ENCODE results near the gene ANO3.

Gene ANO3

DNA sequence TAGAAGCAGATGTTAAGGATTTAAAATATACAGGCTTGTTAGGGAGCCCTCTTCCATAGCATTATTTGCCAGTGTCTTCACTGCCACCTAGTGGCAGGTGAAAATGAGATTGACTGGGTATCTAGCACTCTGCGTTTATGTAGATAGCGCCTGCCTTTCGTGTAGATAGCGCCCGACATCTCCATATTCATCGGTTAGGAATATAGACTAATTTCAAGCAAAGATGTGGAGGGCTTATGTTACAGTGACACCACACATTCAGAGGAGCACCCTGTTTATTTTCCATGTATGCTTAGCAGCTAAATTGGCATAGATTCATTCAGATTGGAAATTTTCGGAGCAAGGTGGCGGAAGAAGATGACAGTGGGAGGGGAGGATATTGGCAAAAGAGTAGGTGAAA, 318.0 kb downstream of the ANO3 start:
- DNase-seq, result no peak

DNA sequence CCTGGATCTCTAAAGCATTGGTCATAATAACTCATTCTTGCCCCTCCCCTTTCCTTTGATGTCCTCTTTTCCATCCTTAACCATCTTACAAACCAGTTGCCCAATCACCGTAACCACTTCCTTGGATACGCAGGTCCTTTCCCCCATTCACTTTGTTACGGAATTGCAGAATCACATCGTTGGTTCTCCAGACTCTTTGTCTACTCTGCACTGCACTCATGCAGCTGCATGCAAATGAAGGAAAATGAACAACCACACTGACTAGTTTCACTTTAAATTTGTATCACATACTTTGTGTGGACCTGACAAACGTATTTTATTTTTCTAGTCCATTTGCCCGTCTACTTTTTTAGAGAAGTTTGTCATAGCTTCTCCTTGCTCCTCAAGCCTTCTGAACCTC, 320.0 kb downstream of the ANO3 start:
- DNase-seq, result no peak

DNA sequence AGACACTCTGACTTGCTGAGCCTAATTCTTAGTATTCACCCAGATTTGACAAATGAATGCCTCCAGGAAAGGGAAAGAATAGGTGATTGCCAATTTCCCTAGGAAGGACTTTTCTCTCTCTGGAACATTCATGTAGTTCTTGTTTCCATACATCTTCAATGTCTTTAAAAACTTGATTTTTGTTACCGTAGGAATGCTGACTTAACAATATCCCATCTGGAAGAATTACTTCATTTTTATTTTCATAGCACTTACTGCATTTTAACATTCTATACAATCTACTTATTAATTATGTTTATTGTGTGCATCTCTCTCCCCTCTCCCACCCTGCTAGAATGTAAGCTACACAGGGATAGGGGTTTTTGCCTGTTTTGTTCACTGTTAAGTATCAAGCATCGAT, 323.4 kb downstream of the ANO3 start:
- DNase-seq, result no peak

DNA sequence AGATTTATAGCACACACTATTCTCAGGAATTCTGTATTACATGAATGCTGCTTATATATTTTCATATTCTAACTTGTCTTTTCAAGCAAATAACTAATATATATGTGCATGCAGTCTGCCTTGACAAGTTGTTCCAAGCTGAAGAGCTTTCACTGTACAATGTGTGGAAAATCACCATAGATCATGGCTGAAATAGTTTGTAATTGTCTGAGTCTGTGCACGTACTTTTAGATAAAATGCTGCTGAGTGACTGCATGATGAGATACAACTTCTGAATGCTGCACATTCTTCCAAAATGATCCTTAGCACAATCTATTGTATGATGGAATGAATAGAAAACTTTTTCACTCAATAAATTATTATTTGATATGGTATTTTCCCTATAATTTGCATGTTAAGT, 331.0 kb downstream of the ANO3 start:
- DNase-seq, result no peak

DNA sequence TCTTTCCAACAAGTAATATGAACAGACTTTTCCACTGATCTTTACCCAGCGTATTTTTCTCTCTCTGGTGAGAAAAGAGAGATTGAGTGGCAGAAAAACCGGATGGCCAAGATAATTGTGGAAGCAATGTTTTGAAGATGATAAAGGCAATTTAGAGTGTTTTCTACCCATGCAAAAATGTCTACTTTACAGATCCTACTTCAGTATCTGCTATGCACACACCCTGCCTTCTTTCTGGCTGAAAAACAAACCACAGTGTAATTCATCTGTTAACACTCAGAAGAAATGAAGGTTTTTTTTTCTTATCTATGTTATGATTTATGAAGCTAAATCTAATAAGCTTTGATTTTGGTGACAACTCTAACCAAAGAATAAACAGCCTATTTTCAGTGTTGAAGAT, 333.1 kb downstream of the ANO3 start:
- no peak for DNase-seq

DNA sequence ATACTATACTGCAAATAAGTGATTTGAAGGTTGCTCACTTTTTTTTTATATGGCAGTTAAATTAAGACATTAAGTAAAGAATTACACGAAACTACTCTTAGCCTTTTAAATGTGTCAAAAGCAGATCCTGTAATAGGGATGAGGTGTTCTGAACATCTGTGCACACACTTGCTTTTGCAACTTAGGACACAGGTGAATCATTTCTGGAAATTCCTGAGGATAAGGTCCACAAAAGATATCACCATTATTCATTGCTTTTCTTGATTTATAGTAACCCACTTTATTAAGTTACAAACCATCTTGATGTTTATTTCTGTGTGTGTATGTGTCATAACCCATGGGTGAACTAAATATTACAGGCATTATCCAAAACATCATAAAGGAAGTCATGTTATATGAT, 334.0 kb downstream of the ANO3 start:
- no peak for DNase-seq

DNA sequence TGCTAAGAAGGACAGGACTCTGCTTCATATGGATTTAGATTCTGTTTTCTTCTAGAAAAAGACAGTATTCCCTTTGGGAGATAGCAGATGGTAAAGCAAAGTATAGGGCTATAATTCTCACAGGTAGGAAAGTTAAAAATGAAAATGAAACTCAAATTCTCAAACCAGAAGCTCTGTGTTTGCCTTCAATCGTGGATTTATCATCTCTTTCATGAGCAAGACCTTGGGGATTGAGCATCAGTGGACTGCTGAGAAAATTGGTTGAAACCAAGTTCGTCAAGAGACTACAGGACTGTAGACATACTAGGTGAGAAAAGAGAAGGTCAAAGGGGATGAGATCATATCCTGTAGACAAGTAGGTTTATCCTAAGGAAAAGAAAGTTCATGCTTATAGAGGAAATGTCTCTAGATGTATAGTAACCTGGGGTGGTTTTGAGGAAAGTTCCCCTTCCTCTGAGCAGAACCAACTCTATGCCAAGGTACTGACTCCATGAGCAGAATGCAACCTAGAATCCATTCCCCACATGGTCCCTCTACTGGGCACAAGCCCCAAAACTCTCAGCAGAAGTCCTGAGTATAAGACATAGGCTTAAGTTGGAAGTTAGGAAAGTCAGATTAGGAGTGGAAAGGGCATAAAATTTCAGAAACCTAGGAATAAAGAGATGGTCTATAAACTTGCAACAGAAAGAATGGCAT, 343.5 kb downstream of the ANO3 start:
- no peak for DNase-seq

DNA sequence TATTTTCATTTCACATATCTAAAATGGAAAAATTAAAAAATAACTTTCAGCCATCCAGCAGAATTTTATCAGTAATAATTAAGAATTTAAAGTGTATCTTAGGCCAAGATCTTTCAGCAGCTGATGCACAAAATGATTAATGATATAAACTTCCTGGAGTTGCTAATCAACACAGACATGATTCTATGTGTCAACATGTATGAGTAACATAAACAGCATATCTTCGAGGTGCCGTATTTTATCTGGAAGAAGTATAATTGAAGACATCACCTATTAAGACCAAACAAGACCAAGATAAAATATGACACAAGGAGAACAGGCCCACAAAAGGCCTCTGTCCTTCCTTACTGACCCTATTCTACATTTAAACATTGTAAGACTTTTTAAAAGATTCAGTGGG, 344.7 kb downstream of the ANO3 start:
- no peak for DNase-seq

DNA sequence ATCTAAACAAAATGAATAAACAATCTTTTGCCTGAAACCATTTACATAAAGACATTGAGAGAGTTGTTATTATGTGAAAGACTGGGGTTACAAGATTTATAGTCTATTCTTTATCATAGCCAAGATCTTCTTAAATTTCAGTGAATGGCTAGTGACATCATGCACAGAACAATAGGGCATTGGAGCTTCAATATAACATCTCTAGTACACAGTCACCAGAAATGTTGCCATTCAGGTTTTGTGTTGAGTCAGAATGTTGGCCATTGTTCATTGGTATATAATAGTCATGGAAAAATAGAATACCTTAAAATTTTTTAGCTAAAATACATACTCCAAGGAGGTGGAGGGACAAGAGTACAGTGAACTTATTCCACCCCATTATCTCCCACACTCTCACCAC, 345.6 kb downstream of the ANO3 start:
- no peak for DNase-seq

DNA sequence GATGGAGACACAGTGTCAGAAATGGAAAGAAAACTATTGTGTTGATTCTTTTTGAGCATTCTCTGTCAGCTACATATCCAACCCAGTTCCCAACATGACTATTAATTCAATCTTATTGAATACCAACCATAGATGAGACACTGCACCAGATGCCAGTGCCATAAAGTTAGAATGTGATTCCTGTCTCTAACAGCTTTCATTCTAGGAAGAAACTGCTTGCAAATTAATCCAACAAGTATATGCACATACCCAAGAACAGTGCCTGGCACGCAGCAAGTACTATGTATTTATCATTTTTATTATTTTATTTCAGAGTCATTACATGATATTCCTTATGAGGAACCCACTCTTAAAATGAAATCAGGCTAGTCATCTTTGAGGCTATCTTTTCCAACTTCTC, 355.4 kb downstream of the ANO3 start:
- DNase-seq, result no peak

DNA sequence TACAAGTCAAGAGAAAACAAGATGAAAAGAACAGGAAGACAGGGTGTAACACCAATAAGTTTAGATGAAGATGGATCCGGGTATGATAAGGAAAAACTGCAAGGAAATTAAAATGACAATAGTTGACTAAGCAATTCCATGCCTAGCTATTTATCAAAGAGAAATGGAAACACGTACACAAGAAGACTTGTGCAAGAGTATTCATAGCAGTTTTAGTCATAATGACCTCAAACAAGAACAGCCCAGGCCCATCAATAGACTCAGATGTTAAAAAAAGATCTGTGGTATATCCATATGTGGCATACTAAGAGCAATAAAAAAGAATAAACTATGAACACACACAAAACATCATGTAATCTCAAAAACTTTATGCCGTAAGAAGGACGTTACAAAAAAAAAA, 356.8 kb downstream of the ANO3 start:
- no peak for DNase-seq

DNA sequence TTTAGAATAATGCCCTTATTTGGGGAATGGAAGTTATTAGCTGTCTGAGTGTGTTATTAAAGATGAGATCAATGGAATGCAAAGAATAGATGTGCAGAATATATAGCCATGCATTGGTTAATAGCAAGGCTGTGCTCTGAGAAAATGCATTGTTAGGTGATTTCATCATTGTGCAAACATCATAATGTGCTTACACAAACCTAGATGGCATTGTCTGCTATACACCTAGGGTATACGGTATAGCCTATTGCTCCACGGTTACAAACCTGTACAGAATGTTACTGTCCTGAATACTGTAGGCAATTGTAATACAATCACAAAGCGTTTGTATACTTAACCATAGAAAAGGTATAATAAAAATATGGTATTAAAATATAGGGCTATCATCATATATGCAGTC, 364.4 kb downstream of the ANO3 start:
- no peak for DNase-seq

DNA sequence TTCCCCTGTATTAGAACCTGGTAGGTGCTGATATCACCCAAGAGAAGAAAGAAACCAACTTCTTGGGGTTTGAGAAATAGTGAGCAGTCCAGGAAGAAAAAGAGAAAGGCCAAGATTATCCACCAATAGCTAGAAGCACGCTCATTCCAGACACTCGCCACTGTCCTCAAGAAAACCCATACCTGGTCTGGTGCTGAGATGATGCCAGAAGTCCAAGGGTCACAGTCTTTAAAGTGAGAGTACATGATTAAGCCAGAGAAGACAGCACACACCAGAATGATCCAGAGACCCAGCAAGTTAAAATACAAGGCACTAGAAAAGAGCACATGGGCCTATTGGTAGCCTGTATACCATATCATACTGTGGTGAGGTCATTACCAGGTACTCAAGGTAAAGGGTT, 366.3 kb downstream of the ANO3 start:
- DNase-seq, result no peak

DNA sequence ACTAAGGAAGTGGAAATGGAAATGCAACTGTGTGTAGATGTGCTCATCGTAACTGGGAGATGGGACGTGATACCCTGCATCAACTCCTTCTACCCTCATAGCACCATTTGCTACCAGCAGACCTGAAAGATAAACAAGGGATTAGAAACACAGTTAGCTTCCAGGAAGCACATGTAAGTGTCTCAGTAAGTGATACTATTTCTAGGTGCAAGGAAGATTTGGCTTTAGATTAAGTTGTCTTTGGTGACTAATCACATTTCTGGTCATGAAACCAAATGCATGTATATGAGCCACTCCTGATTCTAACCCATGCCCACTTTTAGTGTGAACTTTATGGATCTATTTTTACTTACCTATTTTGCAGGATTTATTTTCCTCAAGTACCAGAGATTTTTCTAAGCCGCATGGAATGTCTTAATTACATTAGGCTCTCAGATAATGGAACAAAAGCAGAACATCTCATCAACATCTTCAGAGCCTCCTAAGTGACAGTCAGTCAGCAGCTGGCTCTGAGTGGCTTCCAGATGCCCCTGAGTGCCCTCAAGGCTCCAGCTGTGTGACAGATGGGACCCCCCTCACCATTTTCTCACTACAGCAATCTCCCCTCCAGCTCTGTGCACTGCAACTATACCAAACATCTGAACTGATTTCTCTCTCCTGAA, 368.8 kb downstream of the ANO3 start:
- DNase-seq, result no peak

DNA sequence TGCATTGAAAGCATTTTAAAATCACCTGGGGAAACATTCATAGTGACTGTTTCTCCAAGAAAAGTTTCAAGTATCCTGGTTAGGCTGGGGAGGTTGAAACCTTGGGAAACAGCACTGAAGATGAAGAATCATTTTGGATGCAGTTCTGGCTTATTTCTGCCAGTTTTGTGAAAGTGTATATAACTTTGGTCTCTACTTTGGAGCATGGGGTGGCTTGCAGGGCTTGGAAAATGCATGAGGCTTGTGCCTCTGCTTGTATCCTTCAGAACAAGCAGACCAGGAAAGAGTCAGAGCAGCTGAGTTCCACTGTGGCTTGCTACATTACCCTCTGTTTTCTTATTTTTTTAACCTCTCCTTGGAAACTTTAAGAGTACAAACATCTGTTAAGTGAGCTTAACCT, 370.5 kb downstream of the ANO3 start:
- no peak for DNase-seq

DNA sequence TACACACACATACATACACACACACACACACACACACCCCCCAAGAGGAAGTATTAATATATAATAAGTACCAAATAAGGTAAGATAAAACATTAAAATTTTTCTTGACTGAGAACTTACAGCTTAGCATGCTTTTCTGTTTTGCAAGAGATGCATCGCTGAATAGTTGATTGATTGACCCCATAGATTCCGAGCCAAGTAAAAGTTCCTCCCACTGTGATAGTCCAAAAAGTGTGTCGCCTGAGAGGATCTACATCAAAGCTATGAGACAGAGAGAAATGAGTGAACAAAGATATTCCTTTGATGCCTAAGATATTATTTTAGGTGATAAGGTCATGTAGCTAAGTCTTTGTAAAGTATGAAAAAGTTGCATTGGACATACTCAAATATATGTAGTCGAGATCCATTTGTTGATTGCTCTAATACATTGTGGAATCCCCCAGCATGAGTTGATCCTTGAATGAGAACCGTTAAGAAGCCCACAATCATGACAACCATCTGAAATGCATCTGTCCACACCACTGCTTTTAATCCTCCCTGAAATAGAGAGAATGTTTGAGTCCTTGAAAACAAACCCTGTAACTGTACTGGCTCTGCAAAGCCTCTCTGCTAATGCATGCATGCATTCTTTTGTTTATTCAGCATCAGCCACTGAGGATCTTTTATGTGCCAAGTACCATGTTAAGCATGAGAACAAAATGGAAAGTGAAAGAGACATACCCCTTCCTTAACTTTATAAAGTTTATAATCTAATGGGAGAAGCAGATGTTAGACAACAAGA, 371.7 kb downstream of the ANO3 start:
- no peak for DNase-seq

DNA sequence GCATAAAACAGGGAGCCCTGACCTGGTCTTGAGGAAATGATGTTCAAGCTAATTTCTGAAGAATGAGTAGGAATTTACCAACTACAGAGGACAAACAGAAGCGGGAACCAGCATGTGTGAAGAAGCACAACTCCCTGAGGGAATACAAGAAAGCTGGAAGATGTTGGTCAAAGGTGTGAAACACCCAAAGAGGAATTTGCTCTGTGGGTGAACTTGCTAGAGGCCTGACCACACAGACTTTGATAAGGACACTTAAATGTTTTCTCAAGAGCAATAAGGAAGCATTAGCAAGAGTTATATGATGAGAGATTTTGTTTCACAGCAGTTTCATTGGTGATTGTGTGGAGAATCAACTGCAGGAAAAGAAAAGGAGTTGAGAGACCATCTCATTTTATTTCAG, 372.3 kb downstream of the ANO3 start:
- no peak for DNase-seq

DNA sequence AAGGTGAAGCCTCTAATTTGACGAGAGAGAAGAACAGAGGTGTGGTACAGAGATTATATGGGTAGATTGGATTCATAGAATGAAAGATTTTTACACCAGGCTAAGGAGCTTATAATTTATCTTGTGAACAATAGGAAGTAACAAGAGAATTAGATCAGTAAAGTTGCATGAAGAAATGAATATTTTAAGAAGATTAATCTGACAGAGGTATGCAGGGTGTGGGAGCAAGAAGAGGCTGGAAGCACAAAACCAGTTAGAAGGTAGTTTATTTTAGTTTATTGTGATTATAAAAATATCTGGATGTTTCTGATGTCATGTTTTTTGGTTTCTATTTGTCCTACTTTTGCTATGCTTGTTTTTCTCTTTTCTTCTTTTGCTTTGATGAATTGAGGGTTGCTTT, 374.3 kb downstream of the ANO3 start:
- no peak for DNase-seq

DNA sequence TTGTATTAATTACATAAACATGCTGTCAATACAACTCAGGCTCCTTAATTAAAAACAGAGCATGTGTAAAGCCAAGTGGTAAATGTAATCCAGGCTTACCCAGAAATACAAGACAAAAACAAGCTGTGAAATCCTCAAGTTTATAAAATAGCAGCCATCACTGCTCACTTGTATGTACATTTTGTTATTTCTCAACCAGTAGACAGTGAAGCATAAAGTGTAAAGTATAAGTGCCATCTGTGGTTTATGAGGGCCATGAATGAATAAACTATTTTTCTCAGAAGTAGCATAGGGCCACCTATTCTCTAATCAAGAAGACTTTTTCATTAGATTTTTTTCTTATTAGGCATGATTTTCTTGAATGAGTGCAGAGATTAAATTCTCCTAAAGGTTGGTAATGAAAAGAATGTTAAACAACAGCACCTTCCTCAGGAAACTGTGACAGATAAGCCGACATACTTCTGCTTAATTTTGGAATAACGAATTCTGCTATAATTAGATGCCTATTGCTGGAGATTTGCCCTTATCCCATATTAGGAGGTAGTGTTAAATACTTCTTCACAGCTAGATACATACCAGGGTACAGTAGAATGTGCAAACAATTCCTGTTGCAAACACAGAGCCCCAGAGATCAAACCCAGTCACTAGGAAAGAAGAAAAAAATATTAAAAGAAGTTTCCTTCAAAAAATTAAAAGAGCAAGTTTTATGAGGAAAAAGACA, 377.0 kb downstream of the ANO3 start:
- no peak for DNase-seq

DNA sequence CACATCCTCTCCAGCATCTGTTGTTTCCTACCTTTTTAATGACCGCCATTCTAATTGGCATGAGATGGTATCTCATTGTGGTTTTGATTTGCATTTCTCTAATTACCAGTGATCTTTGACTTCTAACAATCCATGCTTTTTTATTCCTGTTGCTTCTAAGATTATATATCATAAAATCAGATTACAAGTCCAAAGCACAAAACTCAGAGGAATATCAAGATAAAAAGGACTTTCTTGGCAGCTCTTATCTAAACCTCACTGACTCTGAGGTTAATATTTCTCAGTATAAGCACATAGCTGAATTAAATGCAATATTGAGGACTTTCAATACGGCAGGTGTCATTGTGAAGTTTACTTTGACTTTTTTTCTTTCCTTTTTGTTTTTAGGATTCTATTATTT, 378.6 kb downstream of the ANO3 start:
- no peak for DNase-seq

DNA sequence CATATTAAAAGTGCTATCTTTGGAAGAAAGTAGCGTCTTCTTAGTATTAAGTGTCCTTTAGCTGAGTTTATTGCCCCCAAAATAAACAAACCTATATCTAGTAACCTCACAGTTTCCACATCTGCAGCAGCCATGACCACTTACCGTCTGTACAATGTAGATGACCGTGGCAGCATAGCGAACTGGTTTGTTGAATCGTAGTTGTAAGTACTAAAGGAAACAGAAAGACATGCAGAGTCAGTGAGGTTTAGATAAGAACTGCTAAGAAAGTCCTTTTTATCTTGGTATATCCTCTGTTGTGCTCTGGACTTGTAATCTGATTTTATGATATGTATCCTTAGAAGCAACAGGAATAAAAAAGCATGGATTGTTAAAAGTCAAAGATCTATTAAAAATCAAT, 380.6 kb downstream of the ANO3 start:
- no peak for DNase-seq
